H54 (cell line): Measurements from ENCODE around the gene PHACTR3.

Experiments
- DNase-seq: peaks from one replicate; pipeline ENCODE4 v3.0.0; 2011; ENCODE audit warnings: low spot score, mixed read lengths; ENCODE audit not compliant: insufficient read length
- FAIRE-seq: peaks from 3 replicates; lab custom pipeline; 2011; peaks lifted over from hg19 to GRCh38; lab: Jason Lieb, UNC
- POLR2A ChIP-seq: IDR thresholded peaks from 2 replicates; pipeline ENCODE4 v1.6.1; 2011; ENCODE audit warnings: low read depth, mild to moderate bottlenecking, low read length

PHACTR3 gene

DNA sequence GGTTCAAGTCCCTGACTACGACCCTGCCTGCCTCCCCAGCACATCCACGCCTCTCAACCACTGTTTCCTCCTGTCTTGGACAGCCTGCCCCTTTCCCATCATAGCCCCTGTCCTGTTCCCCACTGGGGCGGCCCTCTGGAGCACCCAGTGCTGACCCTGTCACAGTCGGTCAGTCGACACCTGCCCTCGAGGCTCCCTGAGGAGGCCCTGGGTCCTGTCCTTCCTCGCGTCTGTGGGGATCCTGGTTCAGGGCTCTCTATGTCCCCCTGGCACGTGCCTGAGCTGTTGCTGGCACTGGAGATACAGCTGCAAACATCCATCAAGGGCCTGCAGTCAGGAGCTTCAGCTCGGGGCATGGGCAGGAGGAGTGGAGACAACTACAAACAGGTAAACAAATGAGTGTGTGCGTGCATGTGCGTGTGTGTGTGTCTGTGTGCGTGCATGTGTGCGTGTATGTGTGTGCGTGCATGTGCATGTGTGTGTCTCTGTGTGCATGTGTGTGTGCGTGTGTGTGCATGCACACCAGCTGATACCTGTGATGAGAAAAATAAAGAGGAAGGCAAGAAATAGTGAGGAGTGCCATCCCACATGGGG lies 132.8 kb downstream of the PHACTR3 start:
- FAIRE-seq, result no peak
- no peak for DNase-seq
- TF ChIP-seq POLR2A, result no peak

DNA sequence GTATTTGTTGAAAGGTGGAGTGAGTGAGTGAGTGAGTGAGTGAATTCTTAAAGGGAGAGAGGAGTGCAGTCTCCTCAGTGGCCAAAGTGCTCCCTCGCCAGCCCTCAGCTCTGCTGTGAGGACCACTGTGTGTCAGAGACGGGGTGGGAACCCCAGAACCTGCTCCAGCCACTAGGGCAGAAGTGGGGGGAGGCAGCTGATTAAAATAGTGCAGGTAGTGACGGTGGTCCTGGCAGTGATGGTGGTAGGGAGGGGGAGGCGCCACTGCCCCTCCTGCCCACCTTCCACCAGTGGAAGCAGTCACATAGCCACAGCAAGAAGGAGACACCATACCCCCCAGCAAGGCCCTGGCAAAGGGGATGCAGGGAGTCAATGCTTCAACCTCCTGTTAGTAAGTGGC lies 133.5 kb downstream of the PHACTR3 start:
- no peak for TF ChIP-seq POLR2A
- DNase-seq (no peak), FAIRE-seq (no peak)

DNA sequence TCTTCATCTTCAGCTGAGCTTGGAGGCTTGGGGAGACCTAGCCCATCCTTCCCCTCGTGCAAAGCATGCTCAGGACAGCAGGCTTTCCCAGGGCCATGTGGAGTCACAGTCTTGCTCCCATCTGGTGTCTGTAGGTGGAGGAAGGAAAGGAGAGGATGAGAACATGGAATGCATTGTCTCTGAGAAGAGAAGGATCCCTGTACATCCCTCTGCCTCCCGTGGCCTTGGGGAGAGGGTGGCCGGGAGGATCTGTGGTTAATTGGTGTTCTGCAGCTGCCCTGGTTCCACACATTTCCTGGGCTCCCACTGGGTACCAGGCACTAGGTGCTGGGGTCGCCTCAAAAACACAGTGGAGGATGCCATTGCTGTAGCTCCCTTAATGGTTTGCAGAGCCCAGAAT lies 134.5 kb downstream of the PHACTR3 start:
- DNase-seq (no peak), FAIRE-seq (no peak)
- no peak for TF ChIP-seq POLR2A

DNA sequence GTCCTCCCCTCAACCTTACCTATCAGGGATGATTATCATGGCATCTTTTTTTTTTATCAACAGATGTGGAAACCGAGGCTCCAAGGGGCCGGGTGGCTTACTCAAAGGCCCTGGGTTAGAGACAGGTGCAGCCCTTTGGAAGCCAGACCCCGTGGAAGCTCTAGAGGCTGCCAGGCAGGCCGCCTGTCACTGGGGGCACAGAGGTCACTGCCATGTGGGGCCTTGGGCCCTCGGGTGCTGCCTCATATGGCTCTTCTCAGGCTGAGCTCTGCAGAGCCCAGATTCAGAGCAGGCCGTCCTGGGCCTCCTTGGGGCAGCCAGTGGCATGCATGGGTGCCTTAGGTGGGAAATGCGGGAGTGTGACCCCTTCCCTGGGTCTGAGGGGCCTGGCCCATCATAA lies 136.3 kb downstream of the PHACTR3 start:
- no peak for FAIRE-seq
- TF ChIP-seq POLR2A, result no peak
- DNase-seq, result no peak

DNA sequence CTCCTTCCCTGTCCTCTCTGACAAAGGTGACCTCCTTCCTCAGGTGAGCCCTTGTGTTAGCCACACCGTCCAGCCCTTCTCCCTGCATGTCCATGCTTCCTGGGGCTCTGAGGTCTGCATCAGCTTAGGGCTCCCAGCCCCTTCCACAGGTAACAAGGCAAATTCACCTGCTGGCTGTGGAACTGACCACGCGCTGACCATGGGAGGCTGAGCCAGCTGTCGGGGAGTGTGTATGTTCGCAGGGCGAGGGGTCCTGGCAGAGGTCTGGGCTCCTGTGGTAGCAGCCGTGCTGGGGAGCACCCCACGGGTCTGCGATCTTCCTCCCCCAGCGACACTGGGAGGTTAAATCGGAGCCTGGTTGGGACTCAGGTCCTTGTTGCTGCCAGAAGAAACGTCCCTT lies 136.7 kb downstream of the PHACTR3 start:
- no peak for DNase-seq
- FAIRE-seq, result no peak
- TF ChIP-seq POLR2A, result no peak

DNA sequence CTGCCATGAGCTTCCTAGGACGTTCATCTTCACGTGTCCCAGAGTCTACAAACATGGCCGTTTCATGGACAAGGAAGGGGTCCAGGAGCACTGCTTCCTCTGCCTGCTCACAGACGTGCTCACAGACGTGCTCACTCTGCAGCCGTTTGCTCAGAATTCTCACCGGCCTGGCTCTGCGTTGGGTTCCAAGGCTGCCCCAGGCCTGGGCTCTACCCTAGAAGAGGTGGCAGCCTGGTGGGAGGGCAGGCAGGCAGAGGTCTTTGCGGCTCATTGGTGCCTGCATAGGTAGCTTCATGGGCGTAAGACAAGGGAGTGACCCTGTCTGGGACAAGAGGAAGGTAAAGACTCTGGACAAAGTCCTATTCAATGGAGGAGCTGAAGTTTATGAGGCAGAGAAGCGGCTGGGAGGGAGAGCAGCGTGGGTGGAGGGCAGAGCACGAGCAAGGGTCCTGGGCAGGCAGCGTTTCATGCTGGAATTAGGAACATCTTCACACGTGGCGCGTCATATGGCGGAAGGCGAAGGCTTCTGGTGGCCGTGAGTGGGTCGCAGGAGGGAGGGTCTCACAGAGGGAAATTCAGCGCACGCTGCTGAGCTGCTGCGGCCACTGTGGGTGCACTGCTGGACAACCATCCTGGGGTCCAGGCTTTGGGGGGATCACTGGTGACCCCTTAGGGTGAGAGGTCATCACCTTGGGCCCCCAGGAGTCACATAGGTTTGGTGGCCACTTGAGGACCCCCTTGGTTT lies 138.2 kb downstream of the PHACTR3 start:
- TF ChIP-seq POLR2A, result no peak
- DNase-seq, result no peak
- FAIRE-seq, result no peak

DNA sequence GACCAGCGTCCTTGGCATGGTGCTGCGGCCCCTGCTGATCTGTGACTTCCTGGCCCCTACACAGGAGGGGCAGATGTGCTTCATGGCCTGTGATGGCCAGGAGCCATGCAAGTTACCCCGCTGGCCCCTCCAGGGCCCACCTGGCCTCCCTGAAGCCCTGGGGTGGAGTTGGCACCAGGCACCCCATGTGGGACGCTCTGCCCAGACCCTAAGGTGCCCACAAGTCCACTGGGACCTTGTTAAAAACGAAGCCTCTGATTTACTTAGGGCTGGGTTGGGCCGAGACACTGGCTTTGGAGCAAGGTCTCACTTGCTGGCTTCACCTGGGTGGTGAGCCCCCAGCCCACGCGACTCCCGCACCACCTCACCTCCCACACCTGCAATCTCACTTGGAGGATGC lies 139.0 kb downstream of the PHACTR3 start:
- TF ChIP-seq POLR2A, result no peak
- no peak for DNase-seq
- FAIRE-seq, result no peak

DNA sequence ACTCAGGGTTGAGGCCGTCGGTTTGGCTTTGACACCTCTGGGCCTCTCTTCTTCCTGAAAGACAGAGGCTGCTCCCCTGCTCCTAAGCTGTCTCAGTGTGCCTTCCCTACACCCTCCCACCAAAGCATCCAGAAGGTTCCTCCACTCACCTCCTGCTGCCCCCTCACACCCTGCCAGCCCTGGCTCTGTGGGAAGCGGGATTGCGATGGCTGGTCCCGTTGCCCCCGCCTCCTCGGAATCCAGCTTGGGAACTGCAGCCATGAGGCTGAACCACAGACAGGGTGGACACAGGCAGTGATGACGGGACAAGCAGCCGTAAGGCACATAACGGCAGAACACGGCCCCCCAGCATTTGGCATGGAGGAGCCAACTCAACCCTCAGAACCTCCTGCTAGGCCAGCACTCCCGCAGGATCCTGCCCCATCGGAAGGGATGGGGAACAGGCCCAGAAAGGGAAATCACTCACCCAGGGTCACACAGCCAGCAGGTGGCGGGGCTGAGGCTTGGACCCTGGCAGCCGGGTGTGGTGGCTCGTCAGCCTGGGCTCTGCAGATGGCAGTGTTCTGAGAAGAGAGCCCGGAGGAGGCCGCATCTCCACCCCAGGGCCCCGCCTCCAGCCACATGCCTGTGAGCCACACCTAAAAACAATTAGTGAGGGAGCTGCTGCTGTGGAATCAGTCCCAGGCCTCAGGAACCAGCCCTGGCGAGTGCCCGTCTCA lies 139.6 kb downstream of the PHACTR3 start:
- FAIRE-seq, result no peak

DNA sequence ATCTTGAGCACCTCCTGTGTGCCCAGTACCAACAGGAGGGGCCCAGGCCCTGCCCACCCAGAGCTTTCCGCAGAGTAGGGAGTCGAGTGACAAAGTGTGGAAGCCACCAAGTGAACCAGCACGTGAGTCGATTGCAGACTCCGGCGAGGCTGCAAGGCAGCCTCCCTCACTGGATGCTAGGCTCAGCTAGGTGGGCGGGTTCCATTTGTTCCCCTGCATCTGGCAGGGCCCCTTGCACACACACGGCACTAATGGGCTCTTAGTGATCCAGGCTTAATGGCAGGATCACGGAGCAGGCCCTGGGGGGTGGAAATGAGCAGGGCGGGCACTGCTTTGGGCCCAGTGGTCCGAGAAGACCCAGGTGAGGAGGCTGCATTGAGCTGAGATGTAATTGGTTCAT lies 140.4 kb downstream of the PHACTR3 start:
- no peak for FAIRE-seq

More for the DNA sequence above, 139.6 kb downstream of the PHACTR3 start:
- no peak for TF ChIP-seq POLR2A
- DNase-seq, result no peak

DNA sequence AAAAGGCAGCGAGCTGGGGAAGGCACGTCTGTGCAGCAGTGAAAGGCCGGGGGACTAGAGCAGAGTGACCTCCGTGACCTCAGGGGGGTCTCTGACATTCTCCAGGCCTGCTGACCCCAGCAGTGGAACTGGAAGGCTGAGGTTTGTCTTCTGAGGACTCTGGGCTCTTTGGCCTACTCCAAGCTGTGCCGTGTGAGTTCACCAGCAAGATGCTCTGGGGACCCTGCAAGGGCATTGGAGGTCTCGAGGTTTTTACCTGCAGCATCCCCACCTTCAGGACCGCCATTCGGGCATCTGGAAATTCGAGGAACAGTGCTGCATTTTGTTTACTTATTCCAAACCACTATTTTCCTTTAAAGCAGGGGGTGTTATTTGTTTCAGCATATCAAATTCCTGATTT lies 140.9 kb downstream of the PHACTR3 start:
- FAIRE-seq, result no peak
- TF ChIP-seq POLR2A, result no peak
- DNase-seq, result no peak

More for the DNA sequence above, 140.4 kb downstream of the PHACTR3 start:
- DNase-seq, result no peak
- TF ChIP-seq POLR2A, result no peak

DNA sequence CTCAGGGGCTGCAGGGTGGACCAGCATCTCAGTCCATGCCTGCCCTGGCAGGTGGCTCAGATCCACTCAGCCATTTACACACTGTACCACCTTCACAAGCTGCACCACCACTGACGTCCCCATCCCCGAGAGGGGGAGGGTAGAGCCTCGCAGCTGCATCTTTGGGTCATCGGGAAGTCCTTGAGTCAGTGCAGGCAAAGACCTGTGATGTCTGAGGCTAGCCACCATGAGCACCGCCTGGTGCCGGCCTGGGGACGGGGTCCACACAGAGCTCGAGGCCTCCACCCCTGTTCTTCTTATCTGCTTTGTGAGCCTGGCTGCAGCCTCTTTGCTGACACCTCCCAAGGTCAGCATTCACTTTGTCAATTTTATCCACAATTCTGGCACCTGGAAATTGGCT lies 141.4 kb downstream of the PHACTR3 start:
- TF ChIP-seq POLR2A, result no peak
- DNase-seq (no peak), FAIRE-seq (no peak)

DNA sequence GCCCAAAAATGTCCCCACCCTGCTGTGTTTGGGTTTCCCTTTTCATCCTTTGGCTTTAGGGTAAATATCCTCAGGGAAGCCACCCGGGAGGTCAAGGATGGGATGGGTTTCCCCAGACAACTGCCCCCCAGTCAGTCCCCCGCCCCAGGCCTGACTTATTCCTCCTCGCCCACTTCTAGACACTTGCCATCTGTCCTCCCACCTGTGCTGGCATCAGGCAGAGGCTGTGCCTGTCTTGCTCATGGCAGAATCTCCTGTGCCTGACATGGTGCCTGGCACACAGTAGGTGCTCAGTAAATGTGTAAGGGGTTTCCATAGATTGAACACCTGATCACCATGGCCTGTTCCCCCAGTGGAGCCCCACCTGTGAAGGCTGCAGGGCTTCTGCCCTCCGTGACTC lies 141.8 kb downstream of the PHACTR3 start:
- FAIRE-seq, result no peak
- DNase-seq, result no peak

DNA sequence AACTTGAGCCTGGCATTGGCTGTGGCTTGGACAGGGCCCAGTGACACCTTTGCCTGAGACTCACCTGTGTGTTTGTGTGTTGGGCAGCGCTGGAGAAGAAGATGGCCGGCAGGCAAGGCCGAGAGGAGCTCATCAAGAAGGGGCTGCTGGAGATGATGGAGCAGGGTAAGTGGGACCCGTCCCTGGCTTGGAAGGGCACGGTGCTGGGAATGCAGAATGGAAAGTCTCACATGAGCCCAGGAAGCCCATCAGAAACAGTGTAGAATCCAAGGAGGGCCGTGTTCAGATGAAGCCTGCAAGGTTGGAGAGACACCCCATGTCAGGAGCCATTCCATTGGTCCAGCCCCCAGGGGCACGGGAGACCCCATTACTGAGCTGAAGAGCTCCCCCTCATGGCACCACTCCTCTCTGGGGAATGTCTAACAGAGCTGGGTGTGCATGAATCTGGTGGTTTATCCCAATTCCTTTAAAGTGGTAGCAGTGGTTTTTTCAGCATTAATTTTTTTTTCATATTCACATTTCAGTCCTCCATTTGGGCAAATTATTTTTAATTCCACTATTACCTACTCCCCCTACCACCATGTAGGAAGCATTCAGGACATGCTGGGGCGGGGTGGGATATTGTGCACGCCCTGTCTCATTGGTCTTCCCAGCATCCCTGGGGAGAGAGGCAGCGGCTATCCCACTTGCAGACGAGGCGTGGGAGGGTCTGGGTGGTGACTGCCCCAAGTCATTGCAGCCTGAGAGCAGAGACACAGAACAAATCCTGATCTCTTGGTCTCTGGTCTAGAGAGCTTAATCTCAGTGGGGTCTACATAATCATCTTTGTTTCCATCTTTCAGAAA lies 143.6 kb downstream of the PHACTR3 start:
- DNase-seq (no peak), FAIRE-seq (no peak)
- TF ChIP-seq POLR2A, result no peak

More for the DNA sequence above, 141.8 kb downstream of the PHACTR3 start:
- no peak for TF ChIP-seq POLR2A

DNA sequence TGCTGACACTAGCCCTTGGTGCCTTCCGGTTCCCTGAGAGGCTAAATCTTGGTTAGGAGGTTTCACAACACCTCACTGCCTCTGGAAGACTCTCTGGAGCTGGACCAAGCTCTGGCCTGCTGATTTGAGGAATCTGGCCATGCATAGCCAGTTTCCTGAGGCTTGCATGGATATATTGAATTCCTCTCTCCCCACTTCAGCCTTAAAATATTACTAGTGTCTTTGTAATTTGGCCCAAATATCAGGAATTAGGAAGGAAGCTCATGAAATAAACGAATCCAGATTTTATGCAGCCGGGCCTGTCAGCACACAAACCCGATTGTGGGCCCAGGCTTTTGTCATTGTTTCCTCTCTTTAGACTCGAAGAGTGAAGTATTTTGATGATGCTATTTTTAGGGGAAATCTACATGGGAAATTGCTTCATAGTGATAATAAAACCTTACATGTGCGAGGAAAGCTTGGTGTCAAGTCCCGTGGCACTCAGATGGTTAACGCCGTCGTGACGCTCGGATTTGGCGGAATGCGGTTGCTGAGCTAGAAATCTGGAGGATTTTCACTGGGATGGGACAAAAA lies 144.4 kb downstream of the PHACTR3 start:
- DNase-seq, result no peak
- FAIRE-seq, result no peak
- TF ChIP-seq POLR2A, result no peak
